ENCODE results near the gene GALNT9. TPM values are rescaled to one million over a fixed set of nuclear protein-coding genes. Genes with fewer than 3 reads are reported as not detected.

GALNT9 gene
- total and polyA plus RNA-seq, 2 experiments from 2014 or later: 0.33 to 1.4 TPM

DNA sequence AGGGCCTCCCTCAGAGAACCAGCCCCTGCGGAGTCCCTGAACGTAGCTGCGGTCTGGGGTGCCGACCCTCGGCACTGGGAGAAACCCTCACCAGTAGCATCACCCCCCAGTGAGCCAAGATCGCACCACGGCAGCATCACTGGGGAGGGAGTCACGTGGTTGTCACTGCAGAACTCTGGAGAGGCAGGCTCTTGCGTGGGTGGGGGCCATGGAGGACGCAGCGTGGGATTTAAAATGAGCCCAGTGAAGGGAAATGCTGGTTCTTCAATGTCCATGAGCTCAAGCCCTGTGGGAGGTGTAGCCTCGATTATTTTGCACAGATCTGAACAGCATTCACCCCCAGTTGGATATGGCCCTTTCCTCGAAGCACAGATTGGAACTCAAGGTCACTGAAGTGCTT, 3.9 kb upstream of the GALNT9 start:
- Histone ChIP-seq H3K36me3 (ENCODE audit: low read depth) (no peaks in the 10 kb centered on the region), H3K9me2 (ENCODE audit: insufficient read depth) (no peaks in the 10 kb centered on the region), H3K9me3 (ENCODE audit: low read depth) (no peaks in the 10 kb centered on the region), H3K27me3 (replicated peaks; ENCODE audit: insufficient read depth) (peaks cover 21% of the 10 kb centered on the region), H3K4me2 (ENCODE audit: unreplicated experiment) (no peak overlapping the region), H3K4me3 (no peak overlapping the region), H3K79me2 (ENCODE audit: insufficient read depth) (no peaks in the 10 kb centered on the region), H3K27ac (no peak overlapping the region), H4K20me1 (ENCODE audit: insufficient read depth) (no peaks in the 10 kb centered on the region), H2AFZ (no peak overlapping the region), H3K4me1 (ENCODE audit: insufficient read depth) (0 out of 2 replicates have a peak, but pooled peaks cover 2% of the 10 kb centered on the region), H3F3A (ENCODE audit: insufficient read depth) (no peaks in the 10 kb centered on the region), H3K9ac (no peak overlapping the region)
- TF ChIP-seq EZH2phosphoT487 (IDR thresholded peaks at IDR 0.05; ENCODE audit: insufficient read depth, low read depth) (no peak), EZH2 (IDR thresholded peaks at IDR 0.05; ENCODE audit: insufficient read depth, poor library complexity, severe bottlenecking) (no peak)
- WGBS, 2 experiments (ENCODE audit: low coverage in 1 of 2, low lambda C conversion rate in 2 of 2, missing lambda C conversion rate in 2 of 2): 67 to 80% methylated on average over 13 of the region's 13 CpGs
- in situ Hi-C loops (cut with MboI): no loop called here
- no peak for DNase-seq

DNA sequence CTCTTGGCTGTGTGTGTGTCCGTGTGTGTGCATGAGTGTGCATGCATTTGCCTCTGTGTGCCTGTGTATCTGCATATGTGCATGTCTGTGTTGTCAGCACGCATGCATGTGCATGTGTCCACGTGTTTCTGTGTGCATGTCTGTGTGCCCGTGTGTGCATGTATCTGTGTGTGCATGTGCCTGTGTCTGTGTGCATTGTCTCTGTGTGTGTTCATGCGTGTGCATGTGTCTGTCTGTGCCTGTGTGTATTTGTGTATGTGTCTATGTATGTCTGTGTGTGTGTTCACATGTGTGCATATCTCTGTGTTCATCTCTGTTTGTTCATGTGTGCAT, 1.1 kb upstream of the GALNT9 start:
- H4K20me1 ChIP-seq (ENCODE audit: insufficient read depth): no peaks in the 10 kb centered on the region
- DNase-seq: no peak
- no peaks in the 10 kb centered on the region for H3K9me3 ChIP-seq (ENCODE audit: low read depth)
- H3K9ac ChIP-seq: no peak overlapping the region
- H3F3A ChIP-seq (ENCODE audit: insufficient read depth): peaks cover 14% of the 10 kb centered on the region
- H3K9me2 ChIP-seq (ENCODE audit: insufficient read depth): no peaks in the 10 kb centered on the region
- peaks cover 18% of the 10 kb centered on the region for H3K27me3 ChIP-seq (replicated peaks; ENCODE audit: insufficient read depth)
- in situ Hi-C loops (cut with MboI): no loop called here
- H2AFZ ChIP-seq: no peak overlapping the region
- H3K79me2 ChIP-seq (ENCODE audit: insufficient read depth): no peaks in the 10 kb centered on the region
- WGBS, 2 experiments (ENCODE audit: low coverage in 1 of 2, low lambda C conversion rate in 2 of 2, missing lambda C conversion rate in 2 of 2): 60 to 67% methylated on average over 5 of the region's 5 CpGs
- H3K4me1 ChIP-seq (ENCODE audit: insufficient read depth): peaks cover 16% of the 10 kb centered on the region; the same call in 1 of the 2 replicates
- no peak overlapping the region for H3K4me2 ChIP-seq (ENCODE audit: unreplicated experiment)
- H3K27ac ChIP-seq: no peak overlapping the region
- H3K4me3 ChIP-seq: no peak overlapping the region
- no peak for TF ChIP-seq EZH2 (IDR thresholded peaks at IDR 0.05; ENCODE audit: insufficient read depth, poor library complexity, severe bottlenecking)
- no peak for TF ChIP-seq EZH2phosphoT487 (IDR thresholded peaks at IDR 0.05; ENCODE audit: insufficient read depth, low read depth)
- H3K36me3 ChIP-seq (ENCODE audit: low read depth): no peaks in the 10 kb centered on the region

DNA sequence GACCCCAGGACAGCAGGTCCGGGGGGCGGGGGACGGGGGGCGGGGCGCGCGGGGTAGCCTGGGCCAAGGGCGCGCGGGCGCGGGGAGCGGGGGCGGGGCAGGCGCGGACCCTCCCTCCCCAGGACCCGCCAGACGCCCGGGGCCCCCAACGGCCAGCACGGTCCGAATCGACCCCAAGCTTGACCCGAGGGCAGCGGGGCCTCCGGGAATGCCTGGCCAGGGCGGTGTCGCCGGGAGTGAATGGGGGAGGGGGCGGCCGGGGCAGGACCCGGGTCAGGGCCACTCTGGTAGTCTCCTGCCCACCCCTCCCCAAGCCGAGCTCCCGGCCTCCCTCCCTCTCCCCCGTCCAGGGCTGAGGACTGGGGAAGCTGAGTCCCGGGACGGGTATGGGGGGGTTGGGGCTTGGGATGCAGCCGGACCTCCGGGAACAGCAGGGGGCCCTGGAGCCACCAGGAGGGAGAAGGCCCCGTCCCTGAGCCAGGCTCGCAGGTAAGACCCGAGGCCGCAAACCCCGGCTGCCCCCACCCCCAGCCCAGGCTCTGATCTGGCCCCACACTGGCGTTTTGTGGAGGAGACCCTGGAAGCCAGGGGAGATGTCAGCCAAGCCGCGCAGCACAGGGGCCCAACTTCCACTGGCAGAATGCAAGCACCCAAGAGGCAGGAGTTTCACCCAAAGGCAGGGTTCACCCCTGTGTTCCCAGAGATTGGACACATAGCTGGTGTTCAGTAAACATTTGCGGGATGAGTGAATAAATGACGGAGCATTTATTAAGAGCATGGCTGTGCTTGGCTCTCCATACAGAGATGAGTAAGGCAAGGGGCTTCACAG, 545 bp upstream of the GALNT9 start:
- H4K20me1 ChIP-seq (ENCODE audit: insufficient read depth): no peaks in the 10 kb centered on the region
- H3K4me3 ChIP-seq: no peak overlapping the region
- H3K9me3 ChIP-seq (ENCODE audit: low read depth): no peaks in the 10 kb centered on the region
- H3K79me2 ChIP-seq (ENCODE audit: insufficient read depth): no peaks in the 10 kb centered on the region
- peaks cover 14% of the 10 kb centered on the region for H3F3A ChIP-seq (ENCODE audit: insufficient read depth)
- no peak overlapping the region for H3K9ac ChIP-seq
- H3K4me1 ChIP-seq (ENCODE audit: insufficient read depth): peaks cover 16% of the 10 kb centered on the region; the same call in 1 of the 2 replicates
- peaks cover 18% of the 10 kb centered on the region for H3K27me3 ChIP-seq (replicated peaks; ENCODE audit: insufficient read depth)
- no peak overlapping the region for H3K4me2 ChIP-seq (ENCODE audit: unreplicated experiment)
- DNase-seq: no peak
- no peaks in the 10 kb centered on the region for H3K9me2 ChIP-seq (ENCODE audit: insufficient read depth)
- TF ChIP-seq EZH2phosphoT487 (IDR thresholded peaks at IDR 0.05; ENCODE audit: insufficient read depth, low read depth): no peak
- TF ChIP-seq EZH2 (IDR thresholded peaks at IDR 0.05; ENCODE audit: insufficient read depth, poor library complexity, severe bottlenecking): no peak
- H3K27ac ChIP-seq: no peak overlapping the region
- in situ Hi-C loops (cut with MboI): no loop called here
- H3K36me3 ChIP-seq (ENCODE audit: low read depth): no peaks in the 10 kb centered on the region
- no peak overlapping the region for H2AFZ ChIP-seq
- WGBS, 2 experiments (ENCODE audit: low coverage in 1 of 2, low lambda C conversion rate in 2 of 2, missing lambda C conversion rate in 2 of 2): 13 to 42% methylated on average over 5 to 24 of the region's 49 CpGs

DNA sequence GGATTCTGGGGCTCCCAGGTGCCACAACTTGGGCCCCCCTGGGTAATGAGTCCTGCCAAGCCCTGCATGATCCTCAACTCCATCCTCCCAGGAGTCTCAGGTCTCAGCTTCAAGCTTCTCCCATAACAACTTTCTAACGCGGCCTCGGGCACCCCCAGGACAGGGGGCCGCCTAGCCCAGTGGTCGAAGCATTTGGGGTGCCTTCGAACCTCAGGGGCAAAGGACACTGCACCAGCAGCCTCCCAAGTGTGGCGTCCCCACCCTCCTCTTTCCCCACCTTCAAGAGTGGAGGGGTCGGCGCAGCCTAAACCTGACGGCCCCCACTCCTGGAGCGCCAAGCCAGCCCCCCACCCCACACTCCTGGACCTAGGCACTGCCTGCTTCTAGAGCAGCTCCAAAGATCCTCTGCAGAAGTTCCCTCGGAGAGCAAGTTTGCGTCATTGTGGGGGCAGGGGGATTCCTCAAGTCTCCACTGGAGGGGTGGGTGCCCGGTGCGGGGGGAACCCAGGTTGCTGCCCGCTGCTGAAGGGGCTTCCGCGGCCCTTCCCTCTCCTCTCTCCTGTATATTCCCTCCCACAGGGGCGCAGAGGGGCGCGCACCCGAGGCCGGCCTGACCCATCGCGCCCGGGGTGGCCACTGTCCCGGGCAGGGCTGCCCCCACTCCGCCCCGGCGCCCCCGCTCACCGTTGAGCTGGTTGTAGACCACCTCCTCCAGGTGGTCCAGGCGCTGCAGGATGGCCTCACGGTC, 933 bp downstream of the GALNT9 start:
- H3K79me2 ChIP-seq (ENCODE audit: insufficient read depth): no peaks in the 10 kb centered on the region
- no peaks in the 10 kb centered on the region for H3K36me3 ChIP-seq (ENCODE audit: low read depth)
- H3K27ac ChIP-seq: no peak overlapping the region; the same call in 1 of the 2 replicates
- H3K4me2 ChIP-seq (ENCODE audit: unreplicated experiment): peak overlapping the region; percentile 51
- DNase-seq: no peak
- no peaks in the 10 kb centered on the region for H3K9me2 ChIP-seq (ENCODE audit: insufficient read depth)
- no peak for TF ChIP-seq EZH2phosphoT487 (IDR thresholded peaks at IDR 0.05; ENCODE audit: insufficient read depth, low read depth)
- no peak for TF ChIP-seq EZH2 (IDR thresholded peaks at IDR 0.05; ENCODE audit: insufficient read depth, poor library complexity, severe bottlenecking)
- H3K9me3 ChIP-seq (ENCODE audit: low read depth): no peaks in the 10 kb centered on the region
- peaks cover 22% of the 10 kb centered on the region for H3K27me3 ChIP-seq (replicated peaks; ENCODE audit: insufficient read depth)
- peaks cover 14% of the 10 kb centered on the region for H3F3A ChIP-seq (ENCODE audit: insufficient read depth)
- WGBS, 2 experiments (ENCODE audit: low coverage in 1 of 2, low lambda C conversion rate in 2 of 2, missing lambda C conversion rate in 2 of 2): 61 to 65% methylated on average over 19 to 33 of the region's 34 CpGs
- H3K9ac ChIP-seq: no peak overlapping the region
- peak overlapping the region; percentile 60; the same call in 1 of the 2 replicates for H3K4me3 ChIP-seq
- H3K4me1 ChIP-seq (ENCODE audit: insufficient read depth): peaks cover 16% of the 10 kb centered on the region; the same call in 1 of the 2 replicates
- in situ Hi-C loops (cut with MboI): no loop called here
- no peak overlapping the region for H2AFZ ChIP-seq
- no peaks in the 10 kb centered on the region for H4K20me1 ChIP-seq (ENCODE audit: insufficient read depth)
